ENCODE measurements around the gene TTLL5.

The TTLL5 gene

DNA sequence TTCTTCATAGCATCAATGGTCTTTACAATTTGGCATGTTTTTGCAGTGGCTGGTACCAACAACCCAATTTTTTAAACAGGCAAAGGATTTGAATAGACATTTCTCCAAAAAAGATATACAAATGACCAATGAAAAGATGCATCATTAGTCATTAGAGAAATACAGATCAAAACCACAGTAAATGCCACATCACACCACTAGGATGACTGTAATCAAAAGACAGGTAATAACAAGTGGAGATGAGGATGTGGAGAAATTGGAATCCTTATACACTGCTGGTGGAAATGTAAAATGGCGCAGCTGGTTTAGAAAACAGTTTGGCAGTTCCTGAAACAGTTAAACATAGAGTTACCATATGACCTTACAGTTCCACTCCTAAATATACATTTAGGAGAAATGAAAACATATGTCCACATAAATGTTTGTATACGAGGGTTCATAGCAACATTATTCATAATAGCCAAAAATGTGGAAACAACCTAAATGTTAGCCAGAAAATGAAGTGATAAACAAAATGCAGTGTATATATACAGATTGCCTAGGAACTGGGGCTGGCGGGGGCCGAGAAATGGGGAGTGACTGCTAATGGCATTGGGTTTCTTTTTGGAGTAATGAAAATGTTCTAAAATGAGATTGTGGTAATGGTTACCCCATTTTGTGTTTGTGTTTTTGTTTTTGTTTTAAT lies 265.5 kb downstream of the TTLL5 start:
- no peak overlapping the region for H3K27ac ChIP-seq (ENCODE audit: low read depth, low read length)
- no peaks in the 10 kb centered on the region for H3K9me3 ChIP-seq (ENCODE audit: low read length)
- H3K27me3 ChIP-seq (ENCODE audit: control insufficient read depth in 1 of 2, insufficient read depth in 2 of 2, low read length in 2 of 2) = no peaks in the 10 kb centered on the region
- no peak overlapping the region for H3K9ac ChIP-seq (ENCODE audit: low read length)
- H3K4me3 ChIP-seq (ENCODE audit: low read depth in 1 of 2, low read length in 2 of 2) = no peak overlapping the region
- no peaks in the 10 kb centered on the region for H3K36me3 ChIP-seq (ENCODE audit: insufficient read depth, low read length)
- H3K4me1 ChIP-seq (ENCODE audit: insufficient read depth, low read length) = no peaks in the 10 kb centered on the region

DNA sequence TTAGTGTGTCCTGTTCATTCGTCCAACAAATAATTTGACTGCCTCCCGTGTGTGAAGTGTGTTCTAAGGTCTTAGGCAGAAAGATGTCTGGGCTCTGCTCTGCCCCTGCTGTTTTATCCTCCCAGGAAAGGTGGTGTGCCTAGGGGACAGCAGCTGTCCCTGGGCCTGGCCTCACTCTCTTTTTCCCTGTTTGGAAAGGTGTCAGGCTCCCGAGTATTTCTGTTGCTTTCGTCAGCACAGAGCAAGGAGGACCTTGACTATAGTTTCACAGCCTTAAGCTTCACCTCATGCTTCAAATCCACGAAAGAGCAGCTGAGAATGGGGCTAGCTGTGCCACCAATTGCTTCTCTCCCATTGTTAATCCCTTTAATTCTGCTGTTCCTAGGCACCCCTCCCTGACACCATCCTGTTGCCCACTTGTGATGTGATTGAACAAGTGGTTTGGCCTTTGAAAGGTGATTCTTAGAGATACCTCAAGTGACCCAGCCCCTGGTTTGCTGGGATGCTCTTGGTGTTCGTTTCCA lies 266.6 kb downstream of the TTLL5 start:
- H3K4me1 ChIP-seq (ENCODE audit: insufficient read depth, low read length) = no peaks in the 10 kb centered on the region
- H3K27me3 ChIP-seq (ENCODE audit: control insufficient read depth in 1 of 2, insufficient read depth in 2 of 2, low read length in 2 of 2) = no peaks in the 10 kb centered on the region
- H3K36me3 ChIP-seq (ENCODE audit: insufficient read depth, low read length) = no peaks in the 10 kb centered on the region
- no peak overlapping the region for H3K4me3 ChIP-seq (ENCODE audit: low read depth in 1 of 2, low read length in 2 of 2)
- no peak overlapping the region for H3K27ac ChIP-seq (ENCODE audit: low read depth, low read length)
- no peak overlapping the region for H3K9ac ChIP-seq (ENCODE audit: low read length)
- H3K9me3 ChIP-seq (ENCODE audit: low read length) = no peaks in the 10 kb centered on the region

DNA sequence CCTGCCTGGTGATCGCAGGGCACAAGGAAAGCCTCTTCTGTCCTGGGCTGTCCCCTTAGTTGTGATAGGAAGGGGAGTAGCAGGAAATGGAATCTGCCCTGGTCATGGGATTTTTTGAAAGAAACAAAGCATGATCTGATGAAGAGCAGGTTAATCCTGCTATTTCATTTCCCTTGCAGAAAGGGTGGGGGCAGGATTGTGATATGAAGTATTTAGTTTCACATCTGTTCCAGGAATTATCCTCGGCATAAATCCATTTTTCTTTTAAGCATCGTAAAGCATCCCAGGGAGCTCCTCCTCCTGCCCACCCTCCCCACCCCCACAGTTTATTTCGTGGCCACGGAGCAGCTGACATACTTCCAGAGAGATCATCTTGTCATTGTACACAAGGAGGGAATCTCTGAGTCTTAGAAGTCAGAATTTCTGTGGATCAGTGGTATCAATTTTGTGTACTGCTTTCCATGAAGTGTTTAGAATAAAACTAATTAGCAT lies 267.7 kb downstream of the TTLL5 start:
- Histone ChIP-seq H3K36me3 (ENCODE audit: insufficient read depth, low read length) (no peaks in the 10 kb centered on the region), H3K9ac (ENCODE audit: low read length) (no peak overlapping the region), H3K9me3 (ENCODE audit: low read length) (no peaks in the 10 kb centered on the region), H3K27me3 (ENCODE audit: control insufficient read depth in 1 of 2, insufficient read depth in 2 of 2, low read length in 2 of 2) (no peaks in the 10 kb centered on the region), H3K27ac (ENCODE audit: low read depth, low read length) (no peak overlapping the region), H3K4me1 (ENCODE audit: insufficient read depth, low read length) (no peaks in the 10 kb centered on the region), H3K4me3 (ENCODE audit: low read depth in 1 of 2, low read length in 2 of 2) (no peak overlapping the region)

DNA sequence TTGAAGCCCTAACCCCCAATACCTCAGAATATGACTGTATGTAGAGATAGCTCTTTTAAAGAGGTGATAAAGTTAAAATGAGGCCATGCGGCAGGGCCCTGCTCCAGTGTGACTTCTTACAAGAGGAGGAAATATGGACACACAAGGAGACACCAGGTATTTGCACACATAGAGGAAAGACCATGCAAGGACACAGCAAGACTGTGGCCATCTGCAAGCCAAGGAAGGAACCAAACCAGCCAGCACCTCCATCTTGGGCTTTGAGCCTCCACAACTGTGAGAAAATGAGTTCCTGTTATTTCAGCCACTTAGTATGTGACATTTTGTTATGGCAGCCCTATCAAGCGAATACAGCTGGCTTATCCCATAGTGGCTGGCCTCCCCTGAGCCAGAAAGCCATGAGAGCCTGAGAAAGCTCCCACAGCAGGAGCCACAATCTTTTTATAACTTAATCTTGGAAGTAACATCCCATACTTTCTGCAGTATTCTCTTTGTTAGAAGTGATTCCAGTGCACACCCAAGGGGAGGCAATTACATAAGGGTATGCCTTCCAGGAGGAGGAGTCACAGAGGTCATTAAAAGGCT lies 272.8 kb downstream of the TTLL5 start:
- Histone ChIP-seq H3K4me3 (ENCODE audit: low read depth in 1 of 2, low read length in 2 of 2) (no peak overlapping the region), H3K4me1 (ENCODE audit: insufficient read depth, low read length) (no peaks in the 10 kb centered on the region), H3K9me3 (ENCODE audit: low read length) (no peaks in the 10 kb centered on the region), H3K9ac (ENCODE audit: low read length) (no peak overlapping the region), H3K36me3 (ENCODE audit: insufficient read depth, low read length) (no peaks in the 10 kb centered on the region), H3K27ac (ENCODE audit: low read depth, low read length) (no peak overlapping the region), H3K27me3 (ENCODE audit: control insufficient read depth in 1 of 2, insufficient read depth in 2 of 2, low read length in 2 of 2) (no peaks in the 10 kb centered on the region)

DNA sequence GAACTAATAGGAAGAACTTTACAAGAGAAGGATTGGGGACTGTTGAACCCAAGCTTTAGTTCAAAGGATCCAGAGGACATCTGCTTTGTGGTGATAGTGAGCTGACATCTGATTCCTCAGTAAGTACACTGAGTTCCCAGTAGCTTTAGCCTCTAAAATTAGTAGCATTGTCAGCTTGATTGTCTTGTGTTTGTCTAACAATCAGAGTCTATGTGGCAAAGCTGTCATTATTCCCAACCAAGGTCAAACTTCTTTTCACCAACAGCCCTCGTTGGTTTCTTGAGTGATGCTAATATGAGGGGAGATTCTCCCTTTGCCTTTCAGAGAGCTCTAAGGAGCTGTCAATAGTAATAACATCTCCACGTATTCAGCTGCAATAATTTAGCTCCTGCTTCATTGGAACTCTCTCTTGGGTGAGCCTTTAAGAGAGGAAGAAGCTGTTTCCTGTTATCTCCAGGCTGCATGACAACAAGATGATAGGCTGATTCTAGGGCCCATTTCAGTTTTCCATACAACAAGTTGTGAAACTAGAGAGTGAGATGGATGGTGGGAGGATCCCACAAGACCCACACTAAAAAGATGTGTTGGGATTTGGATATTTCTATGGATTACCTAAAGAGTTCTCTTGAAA lies 274.1 kb downstream of the TTLL5 start:
- H3K4me3 ChIP-seq (ENCODE audit: low read depth in 1 of 2, low read length in 2 of 2) = no peak overlapping the region
- no peaks in the 10 kb centered on the region for H3K9me3 ChIP-seq (ENCODE audit: low read length)
- no peak overlapping the region for H3K27ac ChIP-seq (ENCODE audit: low read depth, low read length)
- no peaks in the 10 kb centered on the region for H3K4me1 ChIP-seq (ENCODE audit: insufficient read depth, low read length)
- no peaks in the 10 kb centered on the region for H3K36me3 ChIP-seq (ENCODE audit: insufficient read depth, low read length)
- no peaks in the 10 kb centered on the region for H3K27me3 ChIP-seq (ENCODE audit: control insufficient read depth in 1 of 2, insufficient read depth in 2 of 2, low read length in 2 of 2)
- H3K9ac ChIP-seq (ENCODE audit: low read length) = no peak overlapping the region

DNA sequence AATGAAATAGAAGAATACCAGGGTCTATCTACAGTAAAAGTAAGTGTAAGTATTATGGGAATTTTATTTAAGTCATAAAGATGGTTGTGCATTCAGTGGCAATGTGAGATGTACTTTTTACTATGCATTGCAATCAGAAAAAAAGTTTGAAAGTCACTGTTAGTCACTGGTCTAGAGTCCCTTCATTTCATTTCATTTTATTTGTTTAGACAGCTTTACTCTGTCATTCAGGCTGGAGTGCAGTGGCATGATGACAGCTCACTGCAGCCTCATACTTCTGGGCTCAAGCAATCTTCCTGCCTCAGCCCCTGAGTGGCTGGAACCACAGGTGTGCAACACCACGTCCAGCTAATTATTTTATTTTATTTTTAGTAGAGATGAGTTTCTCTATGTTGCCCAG lies 278.2 kb downstream of the TTLL5 start:
- Histone ChIP-seq H3K4me1 (ENCODE audit: insufficient read depth, low read length) (no peaks in the 10 kb centered on the region), H3K4me3 (ENCODE audit: low read depth in 1 of 2, low read length in 2 of 2) (no peak overlapping the region), H3K27me3 (ENCODE audit: control insufficient read depth in 1 of 2, insufficient read depth in 2 of 2, low read length in 2 of 2) (no peaks in the 10 kb centered on the region), H3K36me3 (ENCODE audit: insufficient read depth, low read length) (no peaks in the 10 kb centered on the region), H3K9ac (ENCODE audit: low read length) (no peak overlapping the region), H3K9me3 (ENCODE audit: low read length) (no peaks in the 10 kb centered on the region), H3K27ac (ENCODE audit: low read depth, low read length) (no peak overlapping the region)

DNA sequence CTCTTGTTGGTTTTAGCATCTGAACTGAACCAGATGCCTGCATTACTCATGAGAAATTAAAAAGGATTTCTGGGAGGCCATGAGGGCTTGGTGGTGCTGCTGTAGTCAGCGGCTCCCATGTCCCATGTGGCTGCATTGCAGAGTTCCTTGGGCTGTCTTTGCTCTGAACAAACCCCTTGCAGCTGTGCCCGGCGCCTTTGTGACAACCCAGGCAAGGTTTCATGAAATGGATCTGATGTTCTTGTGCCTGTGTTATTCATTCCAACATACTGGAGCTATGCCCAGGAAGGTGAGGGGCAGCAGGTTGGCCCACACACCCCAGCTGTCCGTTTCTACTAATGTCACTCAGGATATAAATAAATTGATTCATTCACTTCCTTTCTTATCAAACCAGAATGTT lies 280.0 kb downstream of the TTLL5 start:
- H3K27me3 ChIP-seq (ENCODE audit: control insufficient read depth in 1 of 2, insufficient read depth in 2 of 2, low read length in 2 of 2) = no peaks in the 10 kb centered on the region
- H3K9ac ChIP-seq (ENCODE audit: low read length) = no peak overlapping the region
- no peak overlapping the region for H3K27ac ChIP-seq (ENCODE audit: low read depth, low read length)
- H3K4me1 ChIP-seq (ENCODE audit: insufficient read depth, low read length) = no peaks in the 10 kb centered on the region
- no peaks in the 10 kb centered on the region for H3K9me3 ChIP-seq (ENCODE audit: low read length)
- H3K36me3 ChIP-seq (ENCODE audit: insufficient read depth, low read length) = no peaks in the 10 kb centered on the region
- H3K4me3 ChIP-seq (ENCODE audit: low read depth in 1 of 2, low read length in 2 of 2) = no peak overlapping the region

DNA sequence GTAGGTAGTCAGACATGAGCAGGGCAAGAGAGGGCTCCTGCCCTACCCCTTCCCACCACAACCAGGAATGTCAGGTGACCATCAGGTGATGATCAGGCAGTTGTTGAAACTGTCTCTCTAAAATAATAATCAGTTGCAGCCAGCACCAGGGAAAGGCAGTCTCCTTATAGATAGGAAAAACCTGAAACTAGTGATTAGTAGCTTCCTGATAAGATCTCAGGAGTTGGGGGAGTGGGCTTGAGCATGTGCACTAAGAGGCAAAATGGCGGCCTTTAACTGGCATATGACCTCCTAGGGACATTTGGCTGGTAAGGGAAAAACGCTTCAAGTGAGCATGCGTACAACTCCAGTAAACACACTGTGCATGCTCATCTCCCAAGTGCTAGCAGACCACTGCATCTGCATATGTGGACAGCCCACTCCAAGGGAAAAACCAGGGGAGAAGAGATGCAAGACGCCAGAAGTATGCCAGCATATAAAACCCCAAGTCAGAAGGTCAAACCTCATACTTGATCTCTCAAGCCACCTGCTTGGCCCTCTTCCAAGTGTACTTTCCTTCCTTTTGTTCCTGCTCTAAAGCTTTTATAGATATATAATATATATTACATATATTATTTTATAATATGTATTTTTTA lies 283.7 kb downstream of the TTLL5 start:
- Histone ChIP-seq H3K27me3 (ENCODE audit: control insufficient read depth in 1 of 2, insufficient read depth in 2 of 2, low read length in 2 of 2) (no peaks in the 10 kb centered on the region), H3K36me3 (ENCODE audit: insufficient read depth, low read length) (no peaks in the 10 kb centered on the region), H3K9ac (ENCODE audit: low read length) (no peak overlapping the region), H3K27ac (ENCODE audit: low read depth, low read length) (no peak overlapping the region), H3K4me3 (ENCODE audit: low read depth in 1 of 2, low read length in 2 of 2) (no peak overlapping the region), H3K4me1 (ENCODE audit: insufficient read depth, low read length) (no peaks in the 10 kb centered on the region), H3K9me3 (ENCODE audit: low read length) (no peaks in the 10 kb centered on the region)

DNA sequence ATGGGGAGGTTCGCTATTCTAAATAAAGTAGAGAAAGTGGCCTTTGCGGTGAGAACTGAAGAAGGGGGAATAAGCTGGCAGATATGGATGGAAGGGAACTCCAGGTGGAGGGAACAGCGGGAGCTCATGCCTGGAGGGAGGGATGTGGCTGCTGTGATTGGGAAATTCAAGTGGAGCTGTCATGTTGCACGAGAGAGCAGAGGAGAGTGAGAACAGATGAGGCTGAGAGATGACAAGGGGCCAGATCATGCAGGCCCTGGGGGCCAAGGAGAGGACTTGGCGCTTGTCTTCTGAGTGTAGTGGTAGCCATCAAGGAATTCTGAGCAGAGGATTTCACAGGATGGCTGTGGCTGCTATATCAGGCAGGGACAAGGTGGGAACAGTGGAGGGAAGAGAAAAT lies 285.7 kb downstream of the TTLL5 start:
- Histone ChIP-seq H3K27me3 (ENCODE audit: control insufficient read depth in 1 of 2, insufficient read depth in 2 of 2, low read length in 2 of 2) (no peaks in the 10 kb centered on the region), H3K9ac (ENCODE audit: low read length) (no peak overlapping the region), H3K27ac (ENCODE audit: low read depth, low read length) (no peak overlapping the region), H3K4me3 (ENCODE audit: low read depth in 1 of 2, low read length in 2 of 2) (no peak overlapping the region), H3K9me3 (ENCODE audit: low read length) (no peaks in the 10 kb centered on the region), H3K4me1 (ENCODE audit: insufficient read depth, low read length) (no peaks in the 10 kb centered on the region), H3K36me3 (ENCODE audit: insufficient read depth, low read length) (no peaks in the 10 kb centered on the region)

DNA sequence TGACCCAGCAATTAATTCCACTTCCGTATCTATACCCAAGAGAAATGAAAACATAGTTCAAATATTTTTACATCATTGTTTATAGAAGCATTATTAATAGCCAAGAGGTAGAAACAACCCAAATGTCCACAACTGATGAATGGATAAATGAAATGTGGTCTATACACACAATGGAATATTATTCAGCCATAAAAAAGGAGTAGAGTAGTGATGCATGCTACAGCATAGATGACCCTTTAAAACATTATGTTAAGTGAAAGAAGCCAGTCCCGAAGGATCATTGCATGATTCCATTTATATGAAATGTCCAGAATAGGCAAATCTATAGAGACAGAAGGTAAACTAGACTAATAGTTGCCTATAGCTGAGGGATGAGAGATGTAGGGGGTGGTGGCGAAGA lies 291.4 kb downstream of the TTLL5 start:
- Histone ChIP-seq H3K36me3 (ENCODE audit: insufficient read depth, low read length) (no peaks in the 10 kb centered on the region), H3K27ac (ENCODE audit: low read depth, low read length) (no peak overlapping the region), H3K9me3 (ENCODE audit: low read length) (no peaks in the 10 kb centered on the region), H3K27me3 (ENCODE audit: control insufficient read depth in 1 of 2, insufficient read depth in 2 of 2, low read length in 2 of 2) (no peaks in the 10 kb centered on the region), H3K9ac (ENCODE audit: low read length) (no peak overlapping the region), H3K4me3 (ENCODE audit: low read depth in 1 of 2, low read length in 2 of 2) (no peak overlapping the region), H3K4me1 (ENCODE audit: insufficient read depth, low read length) (no peaks in the 10 kb centered on the region)

DNA sequence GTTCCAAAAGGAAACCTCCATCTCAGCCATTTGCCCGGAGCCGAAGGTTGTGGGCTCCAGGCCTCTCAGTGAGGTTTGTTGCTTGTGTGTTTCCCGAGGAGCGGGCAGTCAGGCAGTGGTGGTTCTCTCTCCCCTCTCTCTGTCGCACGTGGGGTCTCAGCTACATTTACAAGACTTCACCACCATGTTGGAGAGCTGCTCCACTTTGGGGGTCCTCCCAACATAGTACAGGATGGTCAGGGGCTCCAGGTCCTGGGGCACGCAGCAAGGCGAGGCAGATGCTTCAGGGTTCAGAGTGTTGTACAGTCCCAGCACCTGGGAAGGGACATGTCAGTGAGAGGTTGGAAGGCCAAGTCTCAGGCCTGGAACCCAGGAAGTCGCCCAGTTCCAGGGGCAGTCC lies 298.0 kb downstream of the TTLL5 start:
- Histone ChIP-seq H3K27me3 (ENCODE audit: control insufficient read depth in 1 of 2, insufficient read depth in 2 of 2, low read length in 2 of 2) (no peaks in the 10 kb centered on the region), H3K36me3 (ENCODE audit: insufficient read depth, low read length) (peaks cover 35% of the 10 kb centered on the region), H3K27ac (ENCODE audit: low read depth, low read length) (no peak overlapping the region), H3K9me3 (ENCODE audit: low read length) (no peaks in the 10 kb centered on the region), H3K9ac (ENCODE audit: low read length) (no peak overlapping the region), H3K4me1 (ENCODE audit: insufficient read depth, low read length) (no peaks in the 10 kb centered on the region), H3K4me3 (ENCODE audit: low read depth in 1 of 2, low read length in 2 of 2) (no peak overlapping the region)
